Measurements from ENCODE around the gene LONP2. TPM values are rescaled to one million over a fixed set of nuclear protein-coding genes. Genes with fewer than 3 reads are reported as not detected.
A peak's percentile ranks its signal among the peaks of the same experiment; 100 is the strongest.
"Not testable (repeated sequence)": the region's sequence is repeated elsewhere in the genome, so short reads cannot be mapped to it uniquely, and the experiment has no call there.

The LONP2 gene
- total RNA-seq, 2 experiments from 2014 or later: 77.2 to 81.0 TPM

DNA sequence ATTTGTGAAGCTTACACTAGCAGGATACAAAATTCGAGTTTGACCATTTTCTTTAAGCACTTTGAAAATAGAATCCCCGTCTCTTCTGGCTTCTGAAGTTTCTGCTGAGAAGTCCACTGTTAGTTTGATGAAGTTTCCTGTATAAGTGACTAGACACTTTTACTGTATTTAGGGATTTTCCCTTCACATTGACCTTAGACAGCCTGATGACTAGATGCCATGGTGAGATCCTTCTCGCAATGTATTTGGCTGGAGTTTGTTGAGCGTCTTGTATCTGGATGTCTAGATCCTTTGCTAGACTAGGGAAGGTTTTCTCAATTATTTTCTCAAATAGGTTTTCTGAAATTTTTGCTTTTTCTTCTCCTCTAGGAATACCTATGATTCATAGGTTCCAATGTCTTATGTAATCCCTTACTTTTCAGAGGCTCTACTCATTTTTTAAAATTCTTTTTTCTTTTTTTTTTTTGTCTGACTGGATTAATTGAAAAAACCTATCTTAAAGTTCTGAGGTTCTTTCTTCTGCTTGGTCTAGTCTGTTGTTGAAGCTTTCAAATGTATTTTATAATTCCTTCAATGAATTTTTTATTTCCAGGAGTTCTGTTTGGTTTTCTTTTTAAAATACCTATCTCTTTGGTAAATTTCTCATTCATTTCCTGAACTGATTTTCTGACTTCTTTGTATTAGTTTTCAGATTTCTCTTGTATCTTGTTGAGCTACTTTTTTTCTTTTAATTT, 67.0 kb downstream of the LONP2 start:
- ChIA-PET POLR2A (interaction anchor here (0.8 kb wide), 1 partner anchor 312 kb away, joined by 3 read pairs; no protein-coding TSS in a partner anchor), CTCF (interaction anchor here (0.8 kb wide), 1 partner anchor 319 kb away, joined by 3 read pairs; no protein-coding TSS in a partner anchor)
- TF ChIP-seq, protein P1, sequence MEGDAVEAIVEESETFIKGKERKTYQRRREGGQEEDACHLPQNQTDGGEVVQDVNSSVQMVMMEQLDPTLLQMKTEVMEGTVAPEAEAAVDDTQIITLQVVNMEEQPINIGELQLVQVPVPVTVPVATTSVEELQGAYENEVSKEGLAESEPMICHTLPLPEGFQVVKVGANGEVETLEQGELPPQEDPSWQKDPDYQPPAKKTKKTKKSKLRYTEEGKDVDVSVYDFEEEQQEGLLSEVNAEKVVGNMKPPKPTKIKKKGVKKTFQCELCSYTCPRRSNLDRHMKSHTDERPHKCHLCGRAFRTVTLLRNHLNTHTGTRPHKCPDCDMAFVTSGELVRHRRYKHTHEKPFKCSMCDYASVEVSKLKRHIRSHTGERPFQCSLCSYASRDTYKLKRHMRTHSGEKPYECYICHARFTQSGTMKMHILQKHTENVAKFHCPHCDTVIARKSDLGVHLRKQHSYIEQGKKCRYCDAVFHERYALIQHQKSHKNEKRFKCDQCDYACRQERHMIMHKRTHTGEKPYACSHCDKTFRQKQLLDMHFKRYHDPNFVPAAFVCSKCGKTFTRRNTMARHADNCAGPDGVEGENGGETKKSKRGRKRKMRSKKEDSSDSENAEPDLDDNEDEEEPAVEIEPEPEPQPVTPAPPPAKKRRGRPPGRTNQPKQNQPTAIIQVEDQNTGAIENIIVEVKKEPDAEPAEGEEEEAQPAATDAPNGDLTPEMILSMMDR (IDR thresholded peaks at IDR 0.05): no peak
- Mint-ChIP-seq H3K27ac (no peak overlapping the region), H3K4me3 (no peak overlapping the region), H3K9me3 (peaks cover 26% of the 10 kb centered on the region), H3K36me3 (ENCODE audit: low read depth) (peaks cover 97% of the 10 kb centered on the region), H3K4me1 (ENCODE audit: low read depth) (peaks cover 22% of the 10 kb centered on the region), H3K27me3 (no peaks in the 10 kb centered on the region)
- ATAC-seq (ENCODE audit: poor library complexity) (no peak), DNase-seq (no peak)
- Histone ChIP-seq H3K27ac (ENCODE audit: low read depth in 1 of 2, low read length in 2 of 2) (no peak overlapping the region), H3K9me3 (ENCODE audit: control insufficient read depth in 1 of 2, insufficient read depth in 1 of 2, low read length in 2 of 2) (peaks cover 25 to 46% of the 10 kb centered on the region in 2 experiments), H3K27me3 (ENCODE audit: control insufficient read depth in 1 of 2, insufficient read depth in 2 of 2, low read length in 2 of 2) (no peaks in the 10 kb centered on the region), H3K4me3 (ENCODE audit: low read length) (no peak overlapping the region), H3K36me3 (ENCODE audit: insufficient read depth, low read length) (peaks cover 30% of the 10 kb centered on the region), H3K4me1 (ENCODE audit: insufficient read depth, low read length) (no peaks in the 10 kb centered on the region)
- intact Hi-C loops (cut with DNase I, micrococcal nuclease): no loop called here

DNA sequence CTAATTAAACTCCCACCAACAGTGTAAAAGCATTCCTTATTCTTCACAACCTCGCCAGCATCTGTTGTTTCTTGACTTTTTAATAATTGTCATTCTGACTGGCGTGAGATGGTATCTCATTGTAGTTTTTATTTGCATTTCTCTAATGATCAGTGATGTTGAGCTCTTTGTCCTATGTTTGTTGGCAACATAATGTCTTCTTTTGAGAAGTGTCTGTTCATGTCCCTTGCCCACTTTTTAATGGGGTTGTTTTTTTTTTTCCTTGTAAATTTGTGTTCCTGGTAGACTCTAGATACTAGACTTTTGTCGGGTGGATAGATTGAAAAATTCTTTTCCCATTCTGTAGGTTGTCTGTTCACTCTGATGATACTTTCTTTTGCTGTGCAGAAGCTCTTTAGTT, 69.8 kb downstream of the LONP2 start:
- H3K27ac Mint-ChIP-seq; POLR2A ChIA-PET; H3K4me3 Mint-ChIP-seq; ATAC-seq (ENCODE audit: poor library complexity); DNase-seq; H3K27me3 ChIP-seq (ENCODE audit: control insufficient read depth in 1 of 2, insufficient read depth in 2 of 2, low read length in 2 of 2); H3K4me3 ChIP-seq (ENCODE audit: low read length); H3K36me3 ChIP-seq (ENCODE audit: insufficient read depth, low read length); intact Hi-C loops (cut with DNase I, micrococcal nuclease); CTCF ChIA-PET; H3K27ac ChIP-seq (ENCODE audit: low read depth in 1 of 2, low read length in 2 of 2); H3K27me3 Mint-ChIP-seq: not testable (repeated sequence)
- H3K9me3 ChIP-seq (ENCODE audit: control insufficient read depth in 1 of 2, insufficient read depth in 1 of 2, low read length in 2 of 2): peaks cover 17 to 35% of the 10 kb centered on the region in 2 experiments
- H3K9me3 Mint-ChIP-seq: peaks cover 17% of the 10 kb centered on the region
- H3K4me1 ChIP-seq (ENCODE audit: insufficient read depth, low read length): peaks cover 15% of the 10 kb centered on the region
- H3K36me3 Mint-ChIP-seq (ENCODE audit: low read depth): peaks cover 82% of the 10 kb centered on the region
- H3K4me1 Mint-ChIP-seq (ENCODE audit: low read depth): peaks cover 47% of the 10 kb centered on the region

DNA sequence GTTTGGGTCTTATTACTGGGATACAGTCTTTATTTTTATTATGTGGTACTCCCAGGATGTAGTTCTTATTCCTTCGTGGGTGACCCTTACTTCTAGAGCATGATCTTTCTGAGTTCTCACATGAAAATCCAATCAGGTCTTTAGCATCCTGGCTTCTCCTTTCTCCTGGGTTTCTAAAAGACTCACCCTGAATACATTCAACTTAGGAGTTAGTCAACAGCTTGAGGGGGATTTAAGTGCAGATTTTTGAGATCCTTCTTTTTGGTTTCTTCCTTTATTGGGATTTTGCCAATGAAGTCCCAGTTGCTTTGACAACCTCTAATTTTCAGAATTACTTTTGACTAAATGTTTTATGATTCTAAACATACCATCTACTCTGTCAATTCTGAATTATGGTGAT, 72.9 kb downstream of the LONP2 start:
- Mint-ChIP-seq H3K9me3 (peaks cover 3% of the 10 kb centered on the region), H3K4me3 (no peak overlapping the region), H3K27me3 (no peaks in the 10 kb centered on the region), H3K36me3 (ENCODE audit: low read depth) (peaks cover 60% of the 10 kb centered on the region), H3K27ac (peak overlapping the region; percentile 89), H3K4me1 (ENCODE audit: low read depth) (peaks cover 69% of the 10 kb centered on the region)
- no peak for ATAC-seq (ENCODE audit: poor library complexity)
- H3K27ac ChIP-seq (ENCODE audit: low read depth in 1 of 2, low read length in 2 of 2): no peak overlapping the region
- peaks cover 24% of the 10 kb centered on the region for H3K4me1 ChIP-seq (ENCODE audit: insufficient read depth, low read length)
- H3K4me3 ChIP-seq (ENCODE audit: low read length): no peak overlapping the region
- peaks cover 10% of the 10 kb centered on the region for H3K36me3 ChIP-seq (ENCODE audit: insufficient read depth, low read length)
- peaks cover 4 to 7% of the 10 kb centered on the region in 2 experiments for H3K9me3 ChIP-seq (ENCODE audit: control insufficient read depth in 1 of 2, insufficient read depth in 1 of 2, low read length in 2 of 2)
- no peak for DNase-seq
- TF ChIP-seq, protein P1 (IDR thresholded peaks at IDR 0.05): no peak
- ChIA-PET CTCF (no interaction called here), POLR2A (interaction anchor here (0.8 to 2.4 kb wide), 5 partner anchors 37 to 293 kb away, joined by 3 to 9 read pairs (median 3); partner anchors contain the start of genes LONP2 and N4BP1)
- intact Hi-C loops (cut with DNase I, micrococcal nuclease): loop anchor here in 1 of 2 experiments (5.0 kb wide), 2 partner anchors 70 kb away; partner anchors contain the start of genes ABCC11 and SIAH1
- H3K27me3 ChIP-seq (ENCODE audit: control insufficient read depth in 1 of 2, insufficient read depth in 2 of 2, low read length in 2 of 2): no peaks in the 10 kb centered on the region
